Brain microvascular endothelial cell (primary cell): ENCODE results near the gene CAB39L.
A peak's percentile ranks its signal among the peaks of the same experiment; 100 is the strongest.

ENCODE experiments used
- DNase-seq: peaks from one replicate; pipeline ENCODE4 v3.0.0-alpha.2; 2020
- H3K27ac ChIP-seq: fragments of 250-450 bp; sonication (Bioruptor Pico); 2 replicates; pipeline ENCODE4 v1.5.1; 2020; ENCODE audit warnings: mild to moderate bottlenecking, moderate library complexity
- H3K27me3 ChIP-seq: fragments of 250-450 bp; sonication (Bioruptor Pico); replicated peaks from 2 replicates; pipeline ENCODE4 v1.5.1; 2020; ENCODE audit warnings: mild to moderate bottlenecking
- H3K36me3 ChIP-seq: fragments of 250-450 bp; sonication (Bioruptor Pico); replicated peaks from 2 replicates; pipeline ENCODE4 v1.5.1; 2020; ENCODE audit warnings: mild to moderate bottlenecking
- H3K4me3 ChIP-seq: 2 replicates; pipeline ENCODE4 v1.5.1; 2011; ENCODE audit warnings: low read depth, mild to moderate bottlenecking, control low read depth, low read length, moderate library complexity
- in situ Hi-C: cut with HindIII; loops from 2 replicates; pipeline ENCODE4 v1.10.0; 2017; ENCODE audit warnings: low sequenced_read_pairs, low pct_ligation_motif_present
- TF ChIP-seq, protein P1 (sequence below): IDR thresholded peaks from 2 replicates; pipeline ENCODE4 v1.5.1; 2011; ENCODE audit warnings: low read depth, mild to moderate bottlenecking, moderate library complexity, low read length, control low read depth, inconsistent platforms; ENCODE audit errors: missing control alignments

The CAB39L gene

DNA sequence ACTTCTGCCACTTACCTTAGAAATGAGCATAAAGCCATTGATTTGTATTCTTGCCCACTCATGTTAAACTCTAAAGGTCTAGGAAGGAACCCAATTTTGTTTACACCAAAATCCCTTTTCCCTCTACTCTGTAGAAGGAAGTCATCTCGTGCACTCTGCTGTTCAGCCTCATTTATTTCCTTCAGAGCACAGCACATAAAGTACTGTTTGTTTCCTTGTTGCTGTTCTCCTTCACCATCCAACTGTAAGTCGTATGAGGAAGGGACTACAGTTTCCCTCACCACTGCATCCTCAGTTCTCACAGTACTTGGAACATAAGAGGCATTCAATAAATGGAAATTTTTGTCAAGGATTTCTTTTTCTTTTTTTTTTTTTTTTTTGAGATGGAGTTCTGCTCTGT lies 171.6 kb downstream of the CAB39L start:
- Histone ChIP-seq H3K27me3 (no peaks in the 10 kb centered on the region), H3K27ac (no peak overlapping the region), H3K36me3 (peaks cover 3% of the 10 kb centered on the region), H3K4me3 (no peak overlapping the region)
- no peak for DNase-seq
- in situ Hi-C loops: no loop called here
- TF ChIP-seq, protein P1, sequence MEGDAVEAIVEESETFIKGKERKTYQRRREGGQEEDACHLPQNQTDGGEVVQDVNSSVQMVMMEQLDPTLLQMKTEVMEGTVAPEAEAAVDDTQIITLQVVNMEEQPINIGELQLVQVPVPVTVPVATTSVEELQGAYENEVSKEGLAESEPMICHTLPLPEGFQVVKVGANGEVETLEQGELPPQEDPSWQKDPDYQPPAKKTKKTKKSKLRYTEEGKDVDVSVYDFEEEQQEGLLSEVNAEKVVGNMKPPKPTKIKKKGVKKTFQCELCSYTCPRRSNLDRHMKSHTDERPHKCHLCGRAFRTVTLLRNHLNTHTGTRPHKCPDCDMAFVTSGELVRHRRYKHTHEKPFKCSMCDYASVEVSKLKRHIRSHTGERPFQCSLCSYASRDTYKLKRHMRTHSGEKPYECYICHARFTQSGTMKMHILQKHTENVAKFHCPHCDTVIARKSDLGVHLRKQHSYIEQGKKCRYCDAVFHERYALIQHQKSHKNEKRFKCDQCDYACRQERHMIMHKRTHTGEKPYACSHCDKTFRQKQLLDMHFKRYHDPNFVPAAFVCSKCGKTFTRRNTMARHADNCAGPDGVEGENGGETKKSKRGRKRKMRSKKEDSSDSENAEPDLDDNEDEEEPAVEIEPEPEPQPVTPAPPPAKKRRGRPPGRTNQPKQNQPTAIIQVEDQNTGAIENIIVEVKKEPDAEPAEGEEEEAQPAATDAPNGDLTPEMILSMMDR: no peak

DNA sequence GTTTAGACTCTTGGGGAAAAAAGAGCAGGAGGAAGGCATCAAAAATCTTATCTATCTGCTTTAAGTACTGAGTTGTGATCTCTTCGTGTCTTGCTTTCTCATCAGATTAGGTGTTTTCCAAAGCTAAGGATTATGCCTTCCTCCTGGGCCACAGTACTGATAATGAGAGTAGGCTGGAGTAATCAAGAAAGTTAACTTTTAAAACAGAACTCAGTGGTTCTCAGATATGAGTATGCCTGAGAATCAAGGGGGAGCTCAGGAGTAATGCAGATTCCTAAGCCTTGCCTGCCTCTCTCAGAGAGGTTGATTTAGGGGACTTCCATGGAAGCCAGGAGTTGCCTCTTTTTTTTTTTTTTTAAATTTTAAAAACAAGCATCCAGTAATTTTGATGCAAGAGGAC lies 172.6 kb downstream of the CAB39L start:
- in situ Hi-C loops: no loop called here
- TF ChIP-seq, protein P1: no peak
- no peak overlapping the region for H3K27ac ChIP-seq
- H3K36me3 ChIP-seq: peaks cover 3% of the 10 kb centered on the region
- no peaks in the 10 kb centered on the region for H3K27me3 ChIP-seq
- no peak for DNase-seq
- H3K4me3 ChIP-seq: no peak overlapping the region

DNA sequence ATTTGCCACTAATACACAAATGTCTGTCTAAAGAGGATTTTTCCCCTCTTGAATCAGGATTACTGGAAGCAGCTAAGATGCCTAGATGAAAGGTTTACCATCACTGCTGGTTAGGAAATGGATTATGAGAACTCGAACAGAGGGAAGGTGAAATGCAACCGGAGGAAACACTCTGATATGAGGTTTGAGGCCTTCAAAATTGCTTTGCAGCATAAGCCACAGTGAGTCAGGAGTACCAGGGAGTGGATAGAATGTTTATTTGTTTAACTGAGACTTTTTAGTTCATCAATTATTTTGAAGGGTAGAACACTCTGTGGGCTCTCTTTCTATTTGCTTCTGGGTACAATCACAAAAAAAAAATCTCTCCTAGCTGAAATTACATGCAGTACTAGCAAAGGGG lies 178.0 kb downstream of the CAB39L start:
- Histone ChIP-seq H3K36me3 (peaks cover 3% of the 10 kb centered on the region), H3K27me3 (no peaks in the 10 kb centered on the region), H3K4me3 (no peak overlapping the region), H3K27ac (no peak overlapping the region)
- DNase-seq: peak; percentile 11
- TF ChIP-seq, protein P1: no peak
- in situ Hi-C loops: no loop called here

DNA sequence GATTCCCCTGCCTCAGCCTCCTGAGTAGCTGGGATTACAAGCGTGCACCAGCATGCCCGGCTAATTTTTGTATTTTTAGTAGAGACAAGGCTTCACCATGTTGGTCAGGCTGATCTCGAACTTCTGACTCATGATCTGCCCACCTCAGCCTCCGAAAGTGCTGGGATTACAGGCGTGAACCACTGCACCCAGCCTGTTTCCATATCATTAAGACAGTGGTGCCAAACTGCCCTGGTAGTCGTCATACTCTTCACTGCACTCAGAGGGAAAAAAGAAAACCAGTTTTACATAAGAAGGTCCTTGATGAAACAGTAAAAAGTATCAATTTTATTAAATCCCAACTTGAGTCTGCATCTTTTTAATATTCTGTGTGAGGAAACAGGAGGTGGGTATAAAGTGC lies 181.2 kb downstream of the CAB39L start:
- no peak for DNase-seq
- peaks cover 3% of the 10 kb centered on the region for H3K36me3 ChIP-seq
- H3K27ac ChIP-seq: no peak overlapping the region
- no peaks in the 10 kb centered on the region for H3K27me3 ChIP-seq
- H3K4me3 ChIP-seq: no peak overlapping the region
- in situ Hi-C loops: no loop called here
- TF ChIP-seq, protein P1: no peak

DNA sequence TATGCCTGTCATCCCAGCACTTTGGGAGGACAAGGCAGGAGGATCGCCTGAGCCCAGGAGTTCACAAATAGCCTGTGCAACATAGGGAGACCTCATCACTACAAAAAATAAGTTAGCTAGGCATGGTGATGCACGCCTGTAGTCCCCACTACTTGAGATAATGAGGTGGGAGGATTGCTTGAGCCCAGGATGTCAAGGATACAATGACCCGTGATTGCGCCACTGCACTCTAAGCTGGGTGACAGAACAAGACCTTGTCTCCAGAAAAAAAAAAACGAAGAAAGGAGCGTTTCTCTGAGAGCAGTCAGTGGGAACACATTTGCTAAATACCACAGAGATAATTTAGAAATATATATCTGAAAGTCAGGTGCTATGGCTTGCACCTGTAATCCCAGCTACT lies 184.3 kb downstream of the CAB39L start:
- DNase-seq: no peak
- Histone ChIP-seq H3K36me3 (peaks cover 3% of the 10 kb centered on the region), H3K27me3 (no peaks in the 10 kb centered on the region), H3K4me3 (no peak overlapping the region), H3K27ac (no peak overlapping the region)
- TF ChIP-seq, protein P1: no peak
- in situ Hi-C loops: no loop called here
